Epithelial cell of prostate (primary cell): ENCODE data around the gene PPARG.
"Not testable (repeated sequence)": the region's sequence is repeated elsewhere in the genome, so short reads cannot be mapped to it uniquely, and the experiment has no call there.

Experiments used
- DNase-seq: peaks from one replicate; pipeline ENCODE4 v3.0.0-alpha.2; 2011; ENCODE audit warnings: low read depth, low spot score
- H3K27ac ChIP-seq: fragments of 450-650 bp; 2 replicates; pipeline ENCODE4 v1.5.1; 2017; ENCODE audit warnings: mild to moderate bottlenecking

Gene PPARG

DNA sequence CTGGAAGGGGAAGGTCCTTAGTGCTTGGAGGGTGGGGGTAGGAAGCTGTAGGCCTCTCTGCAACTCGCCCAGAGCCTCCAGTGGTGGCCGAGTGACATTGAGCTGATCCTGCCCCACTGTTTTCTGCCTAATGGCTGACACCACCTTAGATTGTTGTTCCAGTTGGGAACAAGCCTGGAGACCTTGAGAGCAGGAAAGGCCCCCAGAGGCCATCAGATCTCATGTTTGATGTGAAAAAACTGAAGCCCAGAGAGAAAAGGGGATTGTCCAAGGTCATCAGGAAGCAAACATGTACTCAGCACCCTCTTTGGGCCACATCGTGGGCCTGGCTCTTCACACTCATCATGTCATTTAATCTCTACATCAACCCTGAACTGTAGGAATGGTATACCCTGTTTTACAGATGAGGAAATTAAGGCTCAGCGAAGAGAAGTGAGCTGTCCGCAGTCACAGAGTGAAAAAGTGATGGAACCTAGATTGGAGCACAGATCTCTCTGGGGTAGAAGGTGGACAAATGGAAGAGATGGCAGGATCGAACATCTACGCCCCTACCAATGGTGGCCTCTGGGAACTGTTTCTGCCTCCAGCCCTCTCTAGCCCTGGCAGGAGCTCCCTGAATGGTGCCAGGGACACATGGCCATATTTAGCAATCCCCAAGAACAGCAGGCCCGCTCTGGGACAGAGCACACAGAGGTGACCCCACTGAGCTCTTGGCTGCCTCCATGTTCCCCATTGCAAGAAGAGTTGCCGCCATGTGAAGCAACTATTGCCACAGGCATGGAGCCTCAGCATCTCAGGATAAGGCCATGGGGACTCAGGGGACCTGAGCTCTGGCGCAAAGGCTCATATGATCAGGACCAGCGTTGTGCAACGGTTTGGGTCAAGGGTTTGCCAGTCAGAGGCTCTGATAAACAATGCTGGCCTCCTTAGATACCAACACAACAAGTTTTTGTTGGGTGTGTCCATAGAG is 163.8 kb downstream of the PPARG start:
- no peak overlapping the region for H3K27ac ChIP-seq
- no peak for DNase-seq

DNA sequence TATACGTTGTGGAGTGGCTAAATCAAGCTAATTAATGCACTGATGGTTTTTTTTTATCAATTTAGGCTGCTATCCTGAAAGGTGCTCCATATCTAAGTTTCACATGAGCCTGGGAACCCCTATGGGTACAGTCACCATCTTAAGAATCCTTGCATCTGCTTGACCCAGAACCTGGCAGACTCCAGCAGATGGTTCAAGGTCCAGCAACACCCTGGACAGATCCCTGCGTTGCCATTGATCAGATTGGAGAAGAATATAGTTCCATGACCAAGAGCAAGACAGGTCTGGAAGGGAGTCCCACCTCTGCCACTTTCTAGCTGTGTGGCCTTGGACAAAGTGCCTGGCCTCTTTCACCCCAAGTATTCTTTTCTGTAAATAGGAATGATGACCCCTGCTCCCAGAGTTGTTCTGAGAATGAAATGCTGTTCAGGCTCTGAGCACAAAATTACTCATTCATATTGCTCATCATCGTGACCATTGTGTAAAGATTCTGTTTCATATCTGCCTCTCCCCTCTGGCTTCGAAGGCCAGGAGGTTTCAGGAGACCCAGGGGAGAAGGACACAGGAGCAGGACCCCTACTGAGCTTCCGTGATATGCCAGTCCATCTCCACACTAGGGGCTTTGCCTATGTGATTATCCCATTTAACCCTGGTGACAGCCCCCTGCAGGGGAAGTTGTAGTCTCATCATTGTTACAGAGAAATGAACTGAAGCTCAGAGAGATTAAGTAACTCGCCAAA is 165.4 kb downstream of the PPARG start:
- peak overlapping the region; percentile 18 for H3K27ac ChIP-seq
- no peak for DNase-seq

DNA sequence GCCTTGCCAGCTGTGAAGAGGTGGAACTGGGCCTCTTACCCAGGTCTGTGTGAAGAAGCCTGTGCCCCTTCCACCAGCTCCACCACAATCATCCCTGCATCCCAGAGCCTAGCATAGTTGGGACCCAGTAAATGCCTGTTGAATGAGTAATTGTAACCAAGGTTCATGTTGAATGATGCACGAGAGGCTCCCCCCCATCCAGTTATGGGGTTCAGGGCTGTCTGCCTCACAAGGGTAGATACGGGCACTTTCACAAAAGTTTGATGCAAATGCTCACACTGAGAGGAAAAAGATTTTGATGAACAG is 165.9 kb downstream of the PPARG start:
- DNase-seq: no peak
- peak overlapping the region; percentile 18 for H3K27ac ChIP-seq

DNA sequence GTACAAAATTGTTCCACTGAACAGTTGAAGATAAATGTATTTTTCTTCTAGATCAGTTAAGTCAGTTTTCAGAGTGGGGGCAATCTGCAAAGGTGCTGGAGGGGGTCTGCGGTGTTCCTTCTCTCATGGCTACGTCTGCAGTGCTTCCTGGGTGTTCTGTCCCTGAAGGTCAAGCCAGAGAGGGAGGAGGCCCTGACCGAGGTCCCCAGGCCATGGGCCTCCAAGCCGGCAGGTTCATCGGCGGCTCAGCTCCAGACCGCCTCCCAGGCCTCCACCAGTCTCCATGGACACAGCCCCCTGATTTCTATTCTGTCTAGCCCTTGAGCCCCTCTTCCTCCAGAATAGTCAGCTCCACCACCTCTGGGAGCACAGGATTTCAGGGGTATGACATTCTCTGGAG is 166.9 kb downstream of the PPARG start:
- DNase-seq: no peak
- H3K27ac ChIP-seq: no peak overlapping the region

DNA sequence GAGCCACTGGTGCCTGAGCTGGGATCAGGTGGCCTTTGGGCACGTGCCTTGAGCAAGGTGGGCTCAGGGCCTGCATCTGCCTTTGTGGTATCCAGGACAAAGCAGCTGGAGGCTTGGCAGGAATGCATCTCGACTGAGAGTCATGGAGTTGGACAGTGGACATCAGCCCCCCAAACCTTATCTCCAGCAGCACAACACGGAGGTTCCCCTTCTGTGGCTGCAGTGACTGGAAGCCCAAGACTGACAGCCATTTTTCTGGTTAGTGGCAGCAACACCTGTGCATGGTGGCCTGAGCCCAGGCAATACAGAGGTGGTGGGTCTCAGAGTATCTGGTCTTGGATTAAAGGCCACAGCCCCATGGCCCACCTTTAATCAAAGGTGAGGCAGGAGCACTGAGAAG is 167.6 kb downstream of the PPARG start:
- no peak overlapping the region for H3K27ac ChIP-seq
- no peak for DNase-seq

DNA sequence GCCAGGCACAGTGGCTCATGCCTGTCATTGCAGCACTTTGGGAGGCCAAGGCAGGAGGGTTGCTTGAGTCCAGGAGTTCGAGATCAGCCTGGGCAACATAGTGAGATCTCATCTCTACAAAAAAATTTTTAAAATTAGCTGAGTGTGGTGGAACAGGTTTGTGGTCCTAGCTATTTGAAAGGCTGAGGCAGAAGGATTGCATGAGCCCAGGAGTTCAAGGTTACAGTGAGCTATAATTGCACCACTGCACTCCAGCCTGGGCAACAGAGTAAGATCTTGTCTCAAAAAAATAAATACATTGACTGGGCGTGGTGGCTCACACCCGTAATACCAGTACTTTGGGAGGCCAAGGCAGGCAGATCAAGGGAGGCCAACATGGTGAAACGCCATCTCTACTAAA is 168.5 kb downstream of the PPARG start:
- not testable (repeated sequence) for DNase-seq, H3K27ac ChIP-seq

DNA sequence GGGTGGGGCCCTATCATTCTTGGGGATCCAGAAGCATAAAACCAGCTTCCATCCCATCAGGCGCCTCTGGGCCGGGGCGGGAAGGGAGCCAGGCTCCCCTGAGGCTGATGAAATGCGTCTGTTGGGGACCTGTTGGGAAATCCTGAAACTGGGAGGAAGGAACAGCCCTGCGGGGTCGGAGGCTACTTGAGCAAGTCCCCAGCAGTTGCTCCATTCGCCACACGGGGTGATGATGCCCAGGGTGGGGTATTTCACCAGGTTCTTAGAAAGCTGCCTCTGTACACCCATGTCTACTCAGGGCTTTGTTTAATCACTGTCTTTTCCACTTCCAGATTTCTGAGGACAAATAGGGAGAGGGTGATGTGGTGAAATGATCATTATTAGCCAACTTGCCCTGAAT is 170.0 kb downstream of the PPARG start:
- no peak overlapping the region for H3K27ac ChIP-seq
- DNase-seq: no peak

DNA sequence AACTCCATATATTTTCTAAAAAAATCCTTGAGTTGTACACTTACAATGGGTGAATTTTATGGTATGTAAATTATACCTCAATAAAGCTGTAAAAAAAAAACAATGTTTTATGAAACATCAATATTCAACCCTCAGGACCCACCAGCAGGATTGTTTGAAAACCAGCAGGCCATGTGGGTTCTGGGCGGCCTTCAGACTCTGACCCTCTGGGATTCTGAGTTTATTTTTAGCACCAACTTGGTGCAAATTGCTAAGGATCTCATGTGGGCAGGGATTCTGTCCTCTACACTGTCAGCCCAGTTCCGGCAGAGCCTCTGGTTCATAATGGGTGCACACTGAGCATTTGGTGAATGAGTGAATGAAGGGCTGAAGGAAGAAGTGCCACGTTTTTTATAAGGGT is 171.3 kb downstream of the PPARG start:
- no peak for DNase-seq

DNA sequence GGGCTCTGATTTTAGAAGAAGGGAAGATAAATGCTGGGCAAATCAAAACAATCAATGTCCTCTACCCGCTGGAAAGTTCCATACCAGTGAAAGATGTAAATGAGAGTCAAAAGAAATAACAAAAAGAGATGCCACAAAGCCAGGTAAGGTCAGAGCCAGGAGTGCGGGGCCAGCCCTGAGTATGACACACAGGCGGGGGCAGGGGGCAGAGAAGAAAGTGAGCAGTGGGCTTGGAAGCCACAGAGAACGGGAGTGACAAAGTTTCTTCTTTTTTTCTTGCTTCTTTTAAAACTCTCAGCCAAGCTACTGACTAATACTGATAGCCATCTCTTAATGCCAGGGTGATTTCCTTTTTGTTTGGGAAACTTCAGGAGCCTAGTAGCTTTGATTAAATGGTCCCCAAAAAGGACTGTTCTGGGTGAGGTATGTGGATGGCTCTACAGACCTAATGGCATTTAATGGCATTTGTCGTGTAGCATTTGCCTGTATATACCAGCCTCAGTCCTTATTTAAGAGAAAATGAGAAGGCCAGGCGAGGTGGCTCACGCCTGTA is 172.3 kb downstream of the PPARG start:
- DNase-seq: no peak
- H3K27ac ChIP-seq: no peak overlapping the region

More for the DNA sequence above, 171.3 kb downstream of the PPARG start:
- no peak overlapping the region for H3K27ac ChIP-seq

DNA sequence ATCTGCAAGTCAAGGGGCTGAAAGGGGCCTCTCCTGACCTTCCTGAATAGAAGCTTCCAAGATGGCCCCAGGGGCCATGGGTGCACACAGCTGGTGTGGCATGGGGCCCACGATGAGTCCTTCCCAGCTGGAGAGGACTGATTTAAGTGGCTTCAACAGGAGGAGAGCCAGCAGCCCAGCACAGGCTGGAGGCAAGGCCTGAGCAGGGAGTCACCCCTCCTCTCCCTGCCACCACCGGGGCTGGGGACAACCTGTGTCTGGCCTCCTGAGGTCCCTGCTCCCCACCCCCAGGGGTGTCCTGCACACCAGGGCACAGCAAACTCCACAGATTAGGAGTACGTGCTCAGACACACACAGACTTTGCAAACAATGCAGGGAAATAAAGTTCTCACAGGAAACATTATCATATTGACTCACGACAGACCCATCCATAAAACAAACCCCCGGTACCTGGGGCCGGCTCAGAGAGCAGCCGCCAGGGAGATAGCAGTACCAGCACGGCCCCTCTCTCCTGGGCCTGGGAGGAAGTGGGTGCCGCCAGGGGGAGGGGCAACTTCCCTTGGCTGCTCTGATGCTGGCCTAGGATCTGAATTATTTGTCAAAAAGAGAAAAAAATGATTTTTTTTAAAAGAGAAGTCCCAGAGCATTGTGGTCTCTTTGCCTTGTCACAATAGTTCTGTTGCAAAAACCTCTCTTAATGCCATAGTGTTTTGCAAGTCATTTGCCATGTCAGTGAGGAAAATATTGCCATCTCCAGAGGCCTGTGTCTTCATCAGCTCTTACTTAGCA is 173.5 kb downstream of the PPARG start:
- H3K27ac ChIP-seq: no peak overlapping the region
- no peak for DNase-seq

DNA sequence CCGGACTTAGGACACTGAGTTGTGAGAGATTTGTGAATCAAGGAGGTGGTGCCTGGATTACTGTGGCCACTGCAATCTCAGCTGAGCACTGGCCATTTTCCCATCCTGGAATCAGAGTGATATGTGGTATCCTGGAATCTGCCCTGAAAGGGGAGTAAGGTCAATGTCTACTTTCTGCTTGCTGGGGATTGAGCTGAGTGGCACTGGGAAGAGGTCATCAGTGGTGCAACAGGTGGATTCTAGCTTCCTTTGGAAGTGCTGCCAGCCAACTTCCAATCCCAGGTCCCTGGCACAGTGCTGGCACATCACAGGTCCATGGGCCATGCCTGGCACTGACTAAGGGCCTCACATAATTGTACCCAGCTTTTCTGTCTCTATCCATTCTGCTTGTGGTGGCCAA is 174.8 kb downstream of the PPARG start:
- no peak for DNase-seq
- H3K27ac ChIP-seq: no peak overlapping the region

DNA sequence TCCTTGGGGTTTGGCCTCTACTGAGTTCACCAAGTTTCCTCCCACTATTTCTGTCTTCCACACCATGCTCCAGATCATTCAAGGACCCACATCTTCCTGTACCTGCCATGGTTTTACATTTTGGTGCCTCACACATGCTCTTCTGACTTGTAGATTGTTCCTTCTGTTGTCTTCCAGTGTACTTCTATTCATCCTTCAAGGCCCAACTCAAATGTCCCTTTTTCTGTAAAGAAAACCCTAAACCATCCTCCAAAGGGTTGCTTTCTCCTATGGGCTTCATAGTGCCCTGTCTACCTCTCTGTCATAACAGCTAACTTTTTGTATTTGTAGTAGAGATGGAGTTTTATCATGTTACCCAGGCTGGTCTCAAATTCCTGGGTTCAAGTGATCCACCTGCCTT is 175.3 kb downstream of the PPARG start:
- no peak for DNase-seq
- no peak overlapping the region for H3K27ac ChIP-seq

DNA sequence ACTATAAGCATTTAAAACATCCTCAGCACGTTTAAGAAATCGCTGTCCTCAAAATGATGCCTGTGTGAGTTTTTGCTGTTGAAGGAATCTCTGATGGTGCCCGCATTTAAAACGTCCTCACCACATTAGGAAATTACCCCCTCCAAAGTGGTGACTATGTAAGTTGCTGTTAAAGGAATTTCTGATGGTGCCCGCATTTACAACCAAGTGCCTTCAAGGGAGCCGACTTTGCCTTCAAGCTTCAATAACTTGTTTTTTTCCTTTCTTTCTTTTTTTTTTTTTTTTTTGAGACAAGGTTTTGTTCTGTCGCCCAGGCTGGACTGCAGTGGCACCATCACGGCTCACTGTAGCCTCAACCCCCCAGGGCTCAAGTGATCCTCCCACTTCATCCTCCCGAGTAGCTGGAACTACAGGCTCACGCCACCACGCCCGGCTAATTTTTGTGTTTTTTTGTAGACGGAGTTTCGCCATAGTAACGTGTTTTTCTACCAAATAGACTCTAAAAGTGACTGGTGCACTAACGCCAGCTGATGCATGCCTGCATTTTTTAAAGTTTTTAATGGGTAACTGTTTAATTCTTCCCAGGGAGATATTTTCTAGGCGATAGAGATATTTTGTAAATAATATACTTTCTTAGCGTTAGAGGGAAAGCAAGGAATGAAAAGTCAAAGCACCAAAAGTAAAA is 176.4 kb downstream of the PPARG start:
- no peak overlapping the region for H3K27ac ChIP-seq
- DNase-seq: no peak

DNA sequence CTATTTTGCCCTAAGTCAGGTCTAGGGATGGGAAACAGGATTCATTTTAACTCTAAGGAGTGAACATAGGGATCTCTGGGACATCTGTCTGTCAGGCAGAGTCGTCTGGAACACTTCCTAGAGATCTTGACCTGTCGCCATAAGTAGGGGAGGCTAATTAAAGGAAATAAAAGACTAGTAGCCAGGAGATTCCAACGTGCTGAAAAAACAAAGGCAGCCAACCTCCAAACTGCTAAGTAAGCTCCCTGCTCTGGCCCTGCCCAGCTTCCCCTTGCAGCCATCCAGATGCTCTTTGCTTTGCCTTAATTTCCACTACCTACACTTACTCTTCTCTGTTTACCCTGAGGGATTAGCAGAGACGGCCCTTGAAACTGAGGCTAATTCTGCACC is 177.0 kb downstream of the PPARG start:
- H3K27ac ChIP-seq: no peak overlapping the region
- DNase-seq: no peak

DNA sequence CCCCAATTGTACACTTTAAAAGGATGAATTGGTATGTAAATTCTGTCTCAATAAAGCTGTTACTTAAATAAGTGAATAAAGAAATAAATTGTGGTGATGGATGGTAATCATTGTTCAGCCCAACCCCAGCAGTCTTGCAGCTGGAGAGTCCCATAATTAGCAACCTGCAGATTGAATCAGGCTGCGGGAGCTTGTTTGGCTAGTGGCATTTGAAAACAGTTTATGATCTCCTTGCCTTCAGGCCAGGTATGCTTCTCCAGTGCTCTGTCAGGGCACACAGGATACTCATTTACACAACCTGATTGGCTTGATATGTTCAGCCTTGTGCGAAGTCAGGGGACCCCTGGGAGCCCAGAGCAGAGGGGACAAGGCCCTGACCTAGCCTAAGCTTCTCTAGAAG is 178.9 kb downstream of the PPARG start:
- no peak for DNase-seq
- no peak overlapping the region for H3K27ac ChIP-seq

DNA sequence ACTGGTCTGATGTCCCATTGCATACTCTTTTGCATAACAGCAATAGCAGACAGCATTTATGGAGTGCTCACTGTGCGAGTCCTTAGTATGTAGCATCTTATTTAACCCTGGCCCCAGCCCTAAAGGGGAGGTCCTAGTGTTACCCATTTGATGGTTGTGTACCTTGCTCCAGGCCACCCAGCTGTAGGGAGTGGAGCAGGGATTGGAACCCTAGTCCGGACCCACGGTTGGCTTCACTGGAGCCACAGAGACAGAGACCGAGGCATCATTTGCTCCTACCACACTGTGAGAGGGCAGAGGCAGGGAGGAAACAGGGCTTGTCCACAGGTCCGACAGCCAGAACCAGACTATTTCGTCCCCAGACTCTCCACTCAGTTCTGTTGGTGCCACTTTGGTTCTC is 179.4 kb downstream of the PPARG start:
- no peak overlapping the region for H3K27ac ChIP-seq
- DNase-seq: no peak

DNA sequence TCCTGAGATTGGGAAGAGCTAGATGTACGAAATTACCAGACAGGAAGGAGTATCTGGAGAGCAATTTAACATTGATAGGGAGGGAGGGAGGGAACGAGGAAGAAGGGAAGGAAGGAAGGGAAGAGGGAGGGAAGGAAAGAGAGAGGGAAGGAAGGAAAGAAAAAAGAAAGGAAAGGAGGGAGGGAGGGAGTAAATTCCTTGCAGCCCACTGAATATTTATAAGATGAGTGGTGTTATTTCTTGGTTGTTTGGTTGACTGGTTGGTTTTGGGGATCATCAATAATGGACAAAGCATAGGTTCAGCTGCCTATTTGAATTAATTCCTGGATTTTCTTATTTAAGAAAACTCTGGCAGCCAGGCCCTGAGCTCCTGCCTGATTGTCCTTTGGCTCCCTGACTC is 179.9 kb downstream of the PPARG start:
- no peak overlapping the region for H3K27ac ChIP-seq
- no peak for DNase-seq

DNA sequence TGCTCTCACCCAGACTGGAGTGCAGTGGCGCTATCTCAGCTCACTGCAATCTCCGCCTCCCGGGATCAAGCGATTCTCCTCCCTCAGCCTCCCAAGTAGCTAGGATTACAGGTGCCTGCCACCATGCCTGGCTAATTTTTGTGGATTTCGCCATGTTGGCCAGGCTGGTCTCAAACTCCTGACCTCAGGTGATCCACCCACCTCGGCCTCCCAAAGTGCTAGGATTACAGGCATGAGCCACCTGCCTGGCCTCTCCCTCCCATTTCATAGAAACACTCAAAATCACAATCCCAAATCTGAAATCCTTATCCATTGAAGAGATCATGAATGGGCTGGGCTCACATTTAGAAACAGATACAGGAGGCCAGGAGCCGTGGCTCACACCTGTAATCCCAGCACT is 180.4 kb downstream of the PPARG start:
- H3K27ac ChIP-seq, DNase-seq: not testable (repeated sequence)

DNA sequence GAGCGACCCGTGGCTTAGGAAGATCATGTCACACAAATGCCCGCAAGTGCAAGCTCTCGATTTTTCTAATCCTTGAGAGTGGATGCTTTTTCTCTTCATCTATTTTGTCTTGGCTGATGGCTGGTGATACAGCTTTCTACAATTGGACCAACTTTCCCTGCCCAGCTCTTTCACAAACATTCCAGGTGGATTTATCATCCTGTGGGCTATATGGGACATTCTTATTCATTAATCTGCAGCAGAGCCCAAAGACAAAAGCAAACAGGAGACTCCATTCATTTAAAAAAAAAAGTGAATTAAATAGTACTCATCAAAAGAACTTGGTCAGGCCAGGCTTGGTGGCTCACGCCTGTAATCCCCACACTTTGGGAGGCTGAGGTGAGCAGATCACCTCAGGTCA is 181.2 kb downstream of the PPARG start:
- H3K27ac ChIP-seq: no peak overlapping the region
- DNase-seq: no peak

DNA sequence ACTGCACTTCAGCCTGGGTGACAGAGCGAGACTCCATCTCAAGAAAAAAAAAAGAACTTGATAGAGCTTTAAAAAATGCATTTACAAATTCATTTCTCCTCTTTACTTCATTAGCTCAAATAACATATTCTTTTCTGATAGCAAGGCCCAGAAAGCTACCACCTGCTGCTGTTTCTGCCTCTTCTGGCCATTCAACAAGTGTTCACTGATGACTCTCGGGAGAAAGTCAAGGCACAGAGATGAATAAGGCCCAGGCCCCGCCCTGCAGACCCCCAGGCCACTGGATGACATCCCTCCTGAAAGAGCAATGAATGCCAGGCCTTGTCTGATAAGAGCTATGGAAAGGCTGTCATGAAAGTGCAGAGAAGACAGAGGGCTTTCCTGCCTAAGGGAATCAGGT is 181.8 kb downstream of the PPARG start:
- DNase-seq: no peak

More for the DNA sequence above, 181.8 kb downstream of the PPARG start:
- no peak overlapping the region for H3K27ac ChIP-seq
